Ecto neural progenitor cell (in vitro differentiated cells): ENCODE results near the gene STMND1.
"Not testable (repeated sequence)": the region's sequence is repeated elsewhere in the genome, so short reads cannot be mapped to it uniquely, and the experiment has no call there.

Source experiments
- DNase-seq: peaks from one replicate; pipeline ENCODE4 v3.0.0-alpha.2; 2018; ENCODE audit warnings: low spot score

Gene STMND1

DNA sequence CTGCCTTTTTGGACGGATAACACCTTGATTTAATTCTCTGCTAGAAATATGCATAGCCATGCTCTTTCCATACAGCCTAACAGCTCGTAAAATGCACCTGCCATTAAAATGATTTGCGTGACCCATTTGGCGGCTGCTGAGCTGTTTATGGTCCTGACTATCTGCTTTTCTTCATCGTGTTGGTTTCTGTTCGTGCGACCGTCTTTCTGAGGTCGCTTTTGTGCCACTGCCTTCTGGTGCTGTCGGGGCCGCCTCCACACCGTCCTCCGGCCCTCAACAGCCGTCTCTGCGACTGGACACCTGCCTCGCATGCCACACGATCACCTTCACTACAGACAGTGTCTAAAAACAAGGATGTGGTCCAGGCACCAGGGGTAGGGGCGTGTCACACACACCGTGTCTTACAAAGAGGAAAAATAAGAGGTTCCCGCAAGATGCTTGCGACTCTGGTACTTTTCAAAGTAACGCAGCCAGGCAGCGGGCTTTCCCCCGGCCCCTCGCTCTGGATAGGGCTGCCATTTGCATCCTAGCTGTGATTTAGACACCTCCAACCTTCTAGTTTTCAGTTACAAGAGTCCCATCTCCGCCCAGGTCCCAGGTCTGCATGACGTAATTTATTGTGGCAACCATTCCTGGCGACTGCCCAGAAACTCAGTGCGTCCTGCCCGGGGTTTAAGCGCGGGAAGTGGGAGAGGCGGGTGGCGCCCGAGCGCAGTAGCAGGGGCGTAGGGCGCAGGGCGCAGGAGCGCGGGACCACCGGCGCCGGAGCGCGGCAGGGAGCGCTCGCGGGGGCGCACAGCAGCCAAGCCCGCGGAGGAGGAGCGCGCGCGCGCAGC, at the start of gene STMND1:
TSS of gene STMND1 (plus strand) at position 629 of the 836 bp plus-strand sequence. CDS start 208 bp downstream, outside the sequence.
- peak; percentile 61 for DNase-seq

DNA sequence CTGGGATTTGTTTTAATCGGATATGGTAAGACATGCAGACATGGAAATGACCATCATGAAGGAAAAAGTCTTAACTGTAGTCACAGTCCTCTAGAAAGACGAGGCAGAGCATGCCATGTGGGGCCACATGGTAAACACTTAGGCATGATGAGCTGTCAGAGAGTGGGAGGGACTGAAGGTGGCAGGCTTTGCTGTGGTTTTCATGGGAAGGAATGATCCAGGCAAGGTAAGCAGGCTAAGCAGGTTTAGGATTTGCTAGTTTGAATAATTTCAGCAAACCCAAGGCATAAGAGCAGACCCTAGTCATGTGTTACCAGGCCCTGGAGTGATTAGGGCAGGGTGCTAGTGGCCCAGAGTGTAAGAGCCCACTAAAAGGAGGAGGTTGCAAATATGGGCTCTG, 47.2 kb upstream of the STMND1 start:
- no peak for DNase-seq

DNA sequence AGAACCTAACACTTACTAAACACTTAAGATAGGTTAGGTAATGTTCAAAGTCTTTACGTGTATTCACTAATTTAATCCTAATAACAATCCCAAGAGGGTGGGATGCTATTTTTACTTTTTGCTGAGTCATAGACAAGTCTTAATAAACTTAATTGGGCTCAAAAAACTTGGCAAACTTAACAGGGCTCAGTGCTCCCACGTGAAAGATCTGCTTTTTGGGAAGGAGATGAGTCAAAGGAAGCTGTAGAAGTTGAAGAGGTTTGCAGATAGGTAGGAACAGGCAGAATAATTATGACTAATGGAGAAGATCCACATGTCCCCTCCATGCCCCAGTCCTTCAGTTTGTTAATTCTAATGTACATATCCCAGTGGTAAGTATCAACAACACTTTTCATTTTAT, 44.5 kb upstream of the STMND1 start:
- no peak for DNase-seq

DNA sequence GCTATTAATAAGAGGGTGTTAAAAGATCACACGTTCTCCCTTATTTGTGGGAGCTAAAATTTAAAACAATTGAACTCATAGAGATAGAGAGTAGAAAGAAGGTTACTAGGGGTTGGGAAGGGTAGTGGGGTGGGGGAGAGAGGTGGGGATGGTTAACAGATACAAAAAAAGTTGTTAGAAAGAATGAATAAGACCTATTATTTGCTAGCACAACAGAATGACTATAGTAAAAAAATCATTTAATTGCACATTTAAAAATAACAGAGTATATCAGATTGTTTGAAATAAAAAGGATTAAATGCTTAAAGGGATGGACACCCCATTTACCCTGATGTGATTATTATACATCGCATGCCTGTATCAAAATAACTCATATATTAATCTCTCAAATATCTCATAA, 43.3 kb upstream of the STMND1 start:
- DNase-seq = no peak

DNA sequence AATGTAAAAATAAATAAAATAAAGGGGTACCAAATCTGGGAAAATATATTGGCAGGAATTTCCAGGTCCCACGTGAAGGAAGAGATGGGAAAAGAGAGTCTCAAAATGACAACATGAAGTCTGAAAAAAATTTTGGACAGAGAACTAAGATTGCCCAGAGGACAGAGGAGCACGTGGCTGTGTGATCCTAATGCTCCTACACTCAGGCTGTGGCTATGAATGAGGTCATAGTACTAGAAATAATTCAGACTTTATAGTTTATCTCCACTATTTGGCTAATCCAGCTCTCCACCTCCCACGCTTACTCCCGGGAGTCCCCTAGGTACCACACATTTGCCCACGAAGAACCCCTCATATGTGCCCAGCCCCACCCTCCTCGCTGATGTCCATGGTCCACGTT, 42.8 kb upstream of the STMND1 start:
- DNase-seq = no peak

DNA sequence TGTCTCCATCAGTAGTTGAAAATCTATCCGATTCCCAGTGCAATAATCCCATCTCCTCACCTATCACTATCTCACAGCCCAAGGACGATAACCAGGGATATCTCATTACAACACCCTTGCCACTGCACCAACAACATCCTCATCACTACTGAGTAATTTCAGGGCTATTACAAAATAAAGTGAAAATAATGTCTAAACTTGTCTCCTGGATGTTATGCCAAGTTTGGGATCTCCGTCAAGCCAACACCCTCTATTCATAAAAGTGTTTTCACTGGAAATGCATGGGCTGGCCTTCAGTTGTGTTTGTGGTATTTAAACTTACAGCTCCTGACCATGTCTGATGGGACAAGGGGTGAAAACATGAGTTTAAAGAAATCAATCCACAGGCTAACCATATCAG, 42.0 kb upstream of the STMND1 start:
- DNase-seq = no peak

DNA sequence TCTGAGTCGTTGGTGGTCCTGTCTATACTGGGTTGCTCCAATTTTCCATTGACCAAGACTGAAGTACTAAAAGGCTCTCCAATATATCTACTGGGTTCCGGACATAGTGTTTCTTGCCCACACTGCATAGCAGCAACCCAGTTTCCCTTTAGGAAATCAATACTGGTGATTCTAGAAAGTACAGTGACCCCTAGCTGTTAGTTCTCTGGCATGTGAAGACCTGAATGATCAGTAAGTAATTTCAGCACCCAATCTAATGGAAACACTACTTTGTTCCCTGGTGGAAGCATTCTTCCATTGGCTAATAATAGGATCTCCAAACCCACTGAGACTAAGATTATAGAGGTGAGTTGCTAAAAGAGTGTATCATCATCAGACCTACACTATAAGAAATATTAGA, 40.8 kb upstream of the STMND1 start:
- no peak for DNase-seq

DNA sequence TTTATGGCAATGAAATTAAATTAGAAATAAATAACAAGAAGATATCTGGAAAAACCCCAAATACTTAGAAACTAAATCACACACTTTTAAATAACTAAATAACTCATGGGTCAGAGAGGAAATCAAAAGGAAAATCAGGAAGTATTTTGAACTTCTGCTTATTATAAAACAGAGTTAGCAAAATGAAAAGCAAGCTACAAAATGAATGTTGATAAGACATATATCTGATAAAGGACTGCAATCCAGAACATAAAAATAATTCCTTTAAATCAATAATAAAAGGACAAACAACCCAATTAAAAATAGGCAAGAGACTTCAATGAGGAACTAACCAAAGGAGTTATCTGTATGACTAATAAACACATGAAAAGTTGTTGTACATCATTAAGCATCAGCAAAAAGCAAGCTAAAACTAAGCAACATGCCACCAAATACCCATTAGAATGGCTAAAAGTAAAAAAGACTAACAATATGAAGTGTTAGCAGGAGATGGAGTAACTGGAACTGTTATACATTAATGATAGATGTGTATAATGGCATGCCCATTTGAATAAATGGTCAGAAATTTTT, 38.9 kb upstream of the STMND1 start:
- no peak for DNase-seq

DNA sequence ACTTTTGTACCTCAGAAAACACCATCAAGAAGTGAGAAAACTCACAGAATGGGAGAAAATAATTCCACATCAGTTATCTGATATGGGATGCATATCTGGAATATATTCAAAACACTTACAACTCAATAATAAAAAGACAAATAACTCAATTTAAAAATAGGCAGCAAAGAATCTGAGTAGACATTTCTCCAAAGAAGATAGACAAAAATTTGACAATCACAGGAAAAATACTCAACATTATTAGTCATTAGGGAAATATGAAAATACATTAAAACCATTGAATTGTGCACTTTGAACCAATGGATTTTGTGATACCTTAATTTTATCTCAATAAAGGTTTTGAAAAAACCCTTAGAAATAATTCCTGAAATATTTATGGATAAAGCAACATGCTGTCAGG, 36.9 kb upstream of the STMND1 start:
- DNase-seq = no peak

DNA sequence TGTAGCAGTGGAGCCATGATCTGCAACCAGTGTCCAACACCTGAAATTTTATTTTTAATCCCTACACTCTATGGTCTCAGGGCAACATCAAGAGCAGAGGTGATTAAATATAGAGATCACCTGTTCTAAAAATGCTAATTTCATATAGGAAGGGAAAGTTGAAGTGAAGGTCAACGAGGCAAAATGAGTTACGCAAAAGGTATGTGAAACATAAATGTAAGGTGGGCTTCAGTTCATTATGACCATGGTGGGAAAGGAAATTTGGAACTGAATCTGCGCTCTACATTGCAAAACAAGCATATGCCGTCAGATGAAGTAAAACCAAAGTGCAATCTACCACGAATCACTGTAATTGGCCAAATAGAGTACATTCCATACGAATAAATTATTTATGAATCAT, 35.2 kb upstream of the STMND1 start:
- no peak for DNase-seq

DNA sequence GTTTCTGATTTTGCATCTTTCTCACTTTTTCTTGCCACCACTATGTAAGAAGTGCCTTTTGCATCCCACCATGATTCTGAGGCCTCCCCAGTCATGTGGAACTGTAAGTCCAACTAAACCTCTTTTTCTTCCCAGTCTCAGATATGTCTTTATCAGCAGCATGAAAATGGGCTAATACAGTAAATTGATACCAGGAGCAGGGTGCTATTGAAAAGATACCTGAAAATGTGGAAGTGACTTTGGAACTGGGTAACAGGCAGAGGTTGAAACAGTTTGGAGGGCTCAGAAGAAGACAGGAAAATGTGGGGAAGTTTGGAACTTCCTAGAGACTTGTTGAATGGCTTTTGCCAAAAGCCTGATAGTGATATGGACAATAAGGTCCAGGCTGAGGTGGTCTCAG, 32.9 kb upstream of the STMND1 start:
- DNase-seq = not testable (repeated sequence)

DNA sequence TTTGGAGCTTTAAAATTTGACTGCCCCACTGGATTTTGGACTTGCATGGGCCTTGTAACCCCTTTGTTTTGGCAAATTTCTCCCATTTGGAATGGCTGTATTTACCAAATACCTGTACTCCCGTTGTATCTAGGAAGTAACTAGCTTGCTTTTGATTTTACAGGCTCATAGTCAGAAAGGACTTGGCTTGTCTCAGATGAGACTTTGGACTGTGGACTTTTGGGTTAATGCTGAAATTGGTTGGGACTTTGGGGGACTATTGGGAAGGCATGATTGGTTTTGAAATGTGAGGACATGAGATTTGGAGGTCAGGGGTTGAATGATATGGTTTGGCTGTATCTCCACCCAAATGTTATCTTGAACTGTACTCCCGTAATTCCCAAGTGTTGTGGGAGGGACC, 31.4 kb upstream of the STMND1 start:
- not testable (repeated sequence) for DNase-seq

DNA sequence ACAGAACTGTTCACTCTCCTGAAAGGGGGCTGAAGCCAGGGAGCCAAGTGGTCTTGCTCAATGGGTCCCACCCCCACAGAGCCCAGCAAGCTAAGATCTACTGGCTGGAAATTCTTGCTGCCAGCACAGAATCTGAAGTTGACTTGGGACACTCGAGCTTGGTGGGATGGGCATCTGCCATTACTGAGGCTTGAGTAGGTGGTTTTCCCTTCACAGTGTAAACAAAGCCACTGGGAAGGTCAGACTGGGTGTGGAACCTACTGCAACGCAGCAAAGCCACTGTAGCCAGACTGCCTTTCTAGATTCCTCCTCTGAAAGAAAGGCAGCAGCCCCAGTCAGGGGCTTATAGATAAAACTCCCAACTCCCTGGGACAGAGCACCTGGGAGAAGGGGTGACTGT, 28.3 kb upstream of the STMND1 start:
- not testable (repeated sequence) for DNase-seq

DNA sequence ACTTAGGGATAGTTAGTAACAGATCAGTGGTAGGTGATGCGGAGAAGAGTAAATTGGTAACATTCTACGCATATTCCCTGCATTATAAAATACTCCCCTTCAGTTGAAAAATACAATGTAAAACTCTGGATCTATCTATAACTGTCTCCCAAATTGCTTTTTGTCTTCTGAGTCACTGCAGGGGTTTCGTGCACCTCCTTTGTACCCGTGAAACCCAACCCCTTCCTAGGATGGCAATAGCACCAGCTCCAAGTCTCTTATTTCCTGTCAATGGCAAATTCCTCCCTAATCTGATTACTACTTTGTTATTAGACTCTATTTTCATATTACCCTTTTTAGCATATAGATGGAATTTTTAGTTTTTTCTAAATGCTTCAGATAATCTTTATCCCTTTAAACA, 20.6 kb upstream of the STMND1 start:
- no peak for DNase-seq

DNA sequence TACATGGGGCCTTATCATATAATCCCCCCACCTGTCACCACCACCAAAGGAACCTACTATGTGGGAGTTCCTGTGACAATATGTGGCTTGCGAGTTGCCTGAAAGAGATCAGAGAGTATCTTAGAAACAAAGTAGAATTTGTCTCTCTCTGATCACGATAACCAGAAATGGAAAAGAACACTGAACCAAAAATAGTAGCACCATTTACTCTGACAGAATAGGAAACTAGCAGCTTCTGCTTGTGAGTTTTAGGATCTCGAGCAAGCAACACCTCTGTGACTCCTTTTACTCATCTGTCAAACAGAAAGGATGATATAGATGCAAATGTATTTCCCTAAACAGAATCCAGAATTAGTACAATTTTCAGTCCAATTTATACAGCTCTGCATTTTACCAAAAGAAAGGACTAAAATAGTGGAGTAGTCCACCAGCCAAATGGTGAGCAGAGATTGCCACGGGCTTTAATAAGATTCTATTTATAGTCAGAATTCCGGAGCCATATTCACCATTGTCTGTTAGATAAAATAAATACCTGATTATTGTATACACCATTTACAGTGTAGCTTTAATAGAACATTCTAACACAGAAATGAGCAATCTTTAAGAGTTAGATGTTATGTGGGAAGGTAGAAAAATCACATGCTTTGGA, 19.9 kb upstream of the STMND1 start:
- DNase-seq = no peak

DNA sequence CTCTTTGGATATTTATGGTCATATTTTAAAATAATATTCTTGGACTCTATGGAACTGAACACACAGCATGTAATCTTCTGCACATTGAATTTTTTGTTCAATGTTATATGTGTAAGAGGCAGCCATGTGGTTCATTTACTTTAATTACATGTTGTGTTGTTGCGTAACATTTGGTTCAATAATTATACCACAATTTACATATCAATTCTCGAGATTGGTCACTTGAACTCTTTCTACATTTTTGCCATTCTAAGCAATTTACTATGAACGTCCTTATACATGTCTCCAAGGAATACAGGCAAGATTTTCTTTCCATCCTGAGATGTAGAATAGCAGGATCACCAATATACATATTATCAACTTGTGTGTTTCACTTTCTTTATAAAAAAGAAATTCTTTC, 18.5 kb upstream of the STMND1 start:
- no peak for DNase-seq

DNA sequence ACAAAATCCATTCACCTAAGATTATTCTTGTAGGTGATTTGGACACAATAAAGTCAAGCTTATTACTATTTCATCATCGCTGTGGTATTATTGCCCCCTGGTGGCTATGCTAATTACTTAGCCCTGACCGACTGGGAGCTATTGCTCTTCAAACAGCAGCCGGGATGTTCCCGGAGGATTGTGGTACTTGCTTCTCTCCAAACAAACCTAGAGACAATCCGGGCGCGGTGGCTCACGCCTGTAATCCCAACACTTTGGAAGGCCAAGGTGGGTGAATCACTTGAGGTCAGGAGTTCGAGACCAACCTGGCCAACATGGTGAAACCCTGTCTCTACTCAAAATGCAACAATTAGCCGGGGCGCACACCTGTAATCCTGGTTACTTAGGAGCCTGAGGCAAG, 15.4 kb upstream of the STMND1 start:
- DNase-seq = no peak

DNA sequence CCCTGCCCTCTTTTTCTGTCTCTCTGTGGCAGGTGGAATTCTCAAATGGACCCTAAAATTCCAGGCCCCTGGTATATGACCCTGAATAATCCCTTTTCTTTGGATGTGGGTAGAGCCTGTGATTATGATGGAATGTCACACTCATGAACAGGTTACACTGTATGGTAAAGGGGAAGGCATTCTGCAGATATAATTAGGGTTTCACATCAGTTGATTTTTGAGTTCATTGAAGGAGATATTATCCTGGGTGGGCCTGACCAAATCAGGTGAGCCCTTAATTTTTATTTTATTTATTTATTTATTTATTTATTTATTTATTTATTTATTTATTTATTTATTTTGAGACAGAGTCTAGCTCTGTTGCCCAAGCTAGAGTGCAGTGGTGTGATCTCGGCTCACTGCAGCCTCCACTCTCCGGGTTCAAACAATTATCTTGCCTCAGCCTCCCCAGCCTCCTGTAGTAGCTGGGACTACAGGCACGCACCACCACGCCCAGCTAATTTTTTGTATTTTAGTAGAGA, 13.7 kb upstream of the STMND1 start:
- no peak for DNase-seq

DNA sequence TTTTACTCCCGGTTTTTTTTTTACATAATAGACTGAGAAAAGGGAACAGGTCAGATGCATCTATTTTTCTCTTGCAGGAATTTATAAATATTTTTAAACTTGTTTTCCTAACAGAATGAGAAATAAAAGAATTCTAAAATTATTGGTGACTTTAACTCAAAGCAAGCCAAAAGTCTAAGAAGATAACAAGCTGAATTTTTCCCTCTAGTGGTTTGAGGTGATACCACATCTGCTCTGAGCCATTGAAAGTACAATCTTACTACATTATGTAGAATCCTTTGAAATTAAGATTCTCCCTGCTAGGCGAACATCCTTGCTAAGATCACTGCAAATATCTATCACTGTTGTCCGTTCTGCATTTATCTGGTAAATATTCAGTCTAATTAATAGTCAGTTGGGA, 10.7 kb upstream of the STMND1 start:
- no peak for DNase-seq

DNA sequence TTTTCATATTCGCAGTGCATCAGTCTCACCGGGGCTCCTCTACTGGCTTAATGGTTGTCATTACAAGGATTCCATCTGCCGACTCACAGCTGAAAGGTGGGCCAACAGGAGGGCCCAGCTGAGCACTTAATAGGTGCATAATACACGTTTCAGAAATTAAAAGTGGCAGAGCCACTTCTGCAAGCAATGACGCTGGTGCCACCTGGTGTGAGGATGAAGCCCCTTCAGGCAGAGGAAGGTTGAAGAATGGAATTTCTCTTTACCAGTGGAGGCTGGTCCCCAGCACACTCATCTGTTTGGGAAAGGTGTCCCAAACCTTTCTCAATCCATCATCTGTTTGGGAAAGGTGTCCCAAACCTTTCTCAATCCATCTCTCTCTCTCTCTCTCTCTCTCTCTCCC, 8.2 kb upstream of the STMND1 start:
- DNase-seq = no peak

DNA sequence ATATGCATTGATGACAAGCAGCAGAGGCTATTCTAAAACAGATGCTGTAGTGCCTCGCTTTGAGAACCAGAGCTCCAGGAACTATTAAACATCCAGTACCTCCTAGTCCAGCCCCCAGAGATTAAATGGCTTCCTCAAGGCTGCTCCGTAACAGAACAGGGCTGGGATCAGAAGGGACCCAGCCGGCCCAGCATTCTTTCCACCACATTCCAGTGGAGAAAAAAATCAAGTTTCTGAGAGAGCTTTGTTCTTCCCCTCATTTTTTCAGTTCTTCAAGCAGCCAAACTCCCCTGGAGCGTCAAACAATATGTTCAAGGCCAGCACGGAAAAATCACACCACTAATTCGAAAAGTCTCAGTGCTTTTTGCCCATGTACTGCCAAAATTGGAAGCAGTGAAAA, 5.8 kb upstream of the STMND1 start:
- no peak for DNase-seq

DNA sequence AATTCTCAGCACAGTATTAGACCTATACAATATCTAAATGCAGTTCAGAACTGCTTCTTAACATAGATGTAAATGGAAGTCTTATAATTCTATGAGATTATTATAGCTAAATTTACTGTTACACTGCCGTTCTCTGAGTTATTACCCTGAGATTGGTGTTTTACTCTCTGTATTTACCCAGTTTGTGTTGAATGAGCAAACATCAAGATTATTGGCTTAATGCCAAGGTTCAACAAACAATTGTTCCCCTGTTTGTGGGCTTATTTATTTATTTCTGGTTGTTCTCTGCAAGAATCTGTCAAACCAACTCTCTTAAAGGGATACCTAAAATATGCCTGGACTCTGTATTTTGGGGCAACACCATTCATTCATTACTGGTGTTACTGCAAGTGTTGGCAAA, 5.2 kb upstream of the STMND1 start:
- no peak for DNase-seq

DNA sequence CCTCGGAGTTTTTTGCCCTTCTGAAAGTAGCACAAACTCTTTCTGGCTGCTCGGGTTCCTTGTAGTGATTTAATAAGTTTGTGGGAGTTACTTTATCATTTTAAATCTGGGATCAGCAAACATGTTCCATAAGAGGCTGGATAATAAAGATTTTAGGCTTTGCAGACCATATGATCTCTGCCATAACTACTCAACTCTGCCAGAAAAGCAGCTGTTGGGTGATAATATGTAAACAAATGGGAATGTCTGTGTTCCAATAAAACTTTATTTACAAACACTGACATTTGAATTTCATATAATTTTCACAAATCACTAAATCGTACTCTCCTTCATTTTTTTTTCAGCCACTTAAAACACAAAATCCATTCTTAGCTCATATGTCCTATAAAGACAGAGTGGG, 3.9 kb upstream of the STMND1 start:
- DNase-seq = no peak
